HepG2 (cell line): ENCODE results near the gene TNFAIP1. TPM values are rescaled to one million over a fixed set of nuclear protein-coding genes. Genes with fewer than 3 reads are reported as not detected.

Experiments
- ATAC-seq: fragments of 200-7000 bp; cut with Tn5 transposase; 3 replicates; pipeline ENCODE4 v1.9.1; 2020; ENCODE audit warnings: mild to moderate bottlenecking, moderate library complexity
- BruUV-seq: library from RNA; stranded (reverse); fragments of 400-500 nt; replicated peaks from 2 replicates; lab custom pipeline; 2021; lab: Mats Ljungman, UMichigan
- CTCF ChIA-PET: fragments of 300-600 bp; formaldehyde crosslinking; extraction: SDS; loops from one replicate; lab custom pipeline; 2021; ENCODE audit warnings: low total read pairs, inconsistent platforms, low intra/inter-chr PET ratio; lab: Yijun Ruan, JAX
- POLR2A ChIA-PET: fragments of 350-600 bp; sonication (Branson Sonifier 250); formaldehyde crosslinking; loops from one replicate; lab custom pipeline; 2020; ENCODE audit warnings: antibody characterized with exemption, inconsistent platforms; lab: Yijun Ruan, JAX
- DNase-seq: peaks from one replicate; pipeline ENCODE4 v3.0.0-alpha.2; 2015; ENCODE audit warnings: low spot score
- FAIRE-seq: peaks from 3 replicates; lab custom pipeline; 2011; peaks lifted over from hg19 to GRCh38; lab: Jason Lieb, UNC
- H2AFZ ChIP-seq: one replicate; pipeline ENCODE4 v1.6.1; 2011; ENCODE audit warnings: low read length, inconsistent platforms
- H3K27ac ChIP-seq: fragments of 300-600 bp; 3 replicates; pipeline ENCODE4 v1.8.0; 2011; ENCODE audit warnings: mixed run types, mild to moderate bottlenecking, mixed read lengths, low read length, inconsistent platforms; ENCODE audit not compliant: insufficient read depth; ENCODE audit errors: extremely low read length
- H3K27me3 ChIP-seq, 2 experiments: fragments of 200-600 bp in 1 of 2; 2 replicates in 1 of 2; 3 replicates in 1 of 2; pipeline versions ENCODE4 v1.6.0 to v1.8.0; 2011; ENCODE audit warnings: low read length in 2 of 2, mild to moderate bottlenecking in 2 of 2, moderate library complexity in 2 of 2, inconsistent platforms in 1 of 2; ENCODE audit not compliant: insufficient read depth in 2 of 2, control insufficient read depth in 1 of 2
- H3K36me3 ChIP-seq, 2 experiments: fragments of 200-600 bp in 1 of 2; replicated peaks in 1 of 2; 2 replicates in 1 of 2; 3 replicates in 1 of 2; pipeline versions ENCODE4 v1.5.1 to v1.8.0; 2011; ENCODE audit warnings: low read length in 2 of 2, inconsistent platforms in 1 of 2; ENCODE audit not compliant: insufficient read depth in 2 of 2, control insufficient read depth in 1 of 2
- H3K4me1 ChIP-seq: 2 replicates; pipeline ENCODE4 v1.5.1; 2012; ENCODE audit warnings: low read length, inconsistent platforms; ENCODE audit not compliant: insufficient read depth
- H3K4me2 ChIP-seq: 2 replicates; pipeline ENCODE4 v1.6.0; 2011; ENCODE audit warnings: low read depth, low read length, inconsistent platforms
- H3K4me3 ChIP-seq, 3 experiments: fragments of 200-600 bp in 1 of 3; sonication (generic), shearing (Covaris generic) in 1 of 3; replicated peaks in 1 of 3; 2 replicates each; pipeline ENCODE4 v1.5.1; 2011 to 2016; ENCODE audit warnings: low read length in 3 of 3, inconsistent platforms in 2 of 3, low read depth in 2 of 3, mild to moderate bottlenecking in 2 of 3, control low read depth in 1 of 3, mixed read lengths in 1 of 3; ENCODE audit not compliant: insufficient read depth in 1 of 3
- H3K79me2 ChIP-seq: one replicate; pipeline ENCODE4 v1.6.1; 2011; ENCODE audit warnings: low read length, inconsistent platforms; ENCODE audit not compliant: insufficient read depth
- H3K9ac ChIP-seq: 2 replicates; pipeline ENCODE4 v1.6.0; 2011; ENCODE audit warnings: mild to moderate bottlenecking, low read depth, low read length, inconsistent platforms; ENCODE audit not compliant: insufficient read depth
- H3K9me3 ChIP-seq: 2 replicates; pipeline ENCODE4 v1.5.1; 2012; ENCODE audit warnings: mild to moderate bottlenecking, low read length
- H4K20me1 ChIP-seq: 2 replicates; pipeline ENCODE4 v1.6.0; 2011; ENCODE audit warnings: inconsistent platforms, mild to moderate bottlenecking, low read length, moderate library complexity; ENCODE audit not compliant: insufficient read depth
- BHLHE40 ChIP-seq: IDR thresholded peaks from 2 replicates; pipeline ENCODE4 v1.6.1; 2011; ENCODE audit warnings: low read length, improper control_type of control experiment
- KLF11 ChIP-seq: IDR thresholded peaks from 2 replicates; pipeline ENCODE4 v1.6.1; 2016; ENCODE audit warnings: missing compliant biosample characterization
- RBM22 ChIP-seq: fragments of 200-400 bp; formaldehyde crosslinking; optimal IDR thresholded peaks from 2 replicates; pipeline ENCODE3; 2017; ENCODE audit warnings: mild to moderate bottlenecking, low read length, moderate library complexity
- REXO4 ChIP-seq: sonication (generic); formaldehyde crosslinking; IDR thresholded peaks from 2 replicates; pipeline ENCODE4 v1.8.0; 2022; ENCODE audit warnings: missing genetic modification reagents, mild to moderate bottlenecking, borderline replicate concordance
- SALL1 ChIP-seq: sonication (generic); formaldehyde crosslinking; IDR thresholded peaks from 2 replicates; pipeline ENCODE4 v1.8.0; 2022; ENCODE audit warnings: mild to moderate bottlenecking, missing genetic modification reagents
- ZMAT3 ChIP-seq: sonication (generic); formaldehyde crosslinking; conservative IDR thresholded peaks from 2 replicates; pipeline ENCODE4 v1.7.0; 2021; ENCODE audit warnings: missing genetic modification reagents
- ZNF816 ChIP-seq: sonication (generic); formaldehyde crosslinking; IDR thresholded peaks from 2 replicates; pipeline ENCODE4 v1.8.0; 2022; ENCODE audit warnings: missing genetic modification reagents, mild to moderate bottlenecking, borderline replicate concordance
- WGBS: methylation state at CpG from one replicate; pipeline ENCODE4 v1.1.6; 2017; ENCODE audit warnings: low lambda C conversion rate; 5-methylcytosine and 5-hydroxymethylcytosine counted together
- in situ Hi-C: cut with HindIII; loops from 2 replicates; pipeline ENCODE4 v1.10.0; 2017; ENCODE audit warnings: low pct_unique_long_range_greater_than_20kb; ENCODE audit not compliant: extremely low pct_ligation_motif_present
- intact Hi-C: fragments of 100-400 bp; cut with micrococcal nuclease; formaldehyde crosslinking; loops from one replicate; pipeline ENCODE4 v1.10.0; 2022; ENCODE audit not compliant: unreplicated experiment
- polyA plus RNA-seq, 8 experiments: library from polyadenylated mRNA; depleted of rRNA in 3 of 8; stranded (reverse) in 7 of 8; unstranded in 1 of 8; fragments of >200 nt; fragmentation: Illumina TruSeq in 4 of 8; extraction: Trizol in 4 of 8; gene quantifications; 2 replicates each; pipeline versions ENCODE4 v1.2.1 to v1.2.3, GENCODE V29; 2011 to 2016; ENCODE audit warnings: low read depth in 4 of 8, missing spikeins in 1 of 8, mixed read lengths in 1 of 8; ENCODE audit not compliant: insufficient read depth in 1 of 8
- total RNA-seq, 5 experiments: library from RNA; depleted of rRNA; stranded (reverse); fragments of >200 nt; fragmentation: Illumina TruSeq; extraction: Trizol; gene quantifications; 2 replicates each; pipeline ENCODE4 v1.2.3, GENCODE V29; 2016; ENCODE audit warnings: low read depth in 1 of 5
- TF ChIP-seq, protein P1 (sequence below): sonication (generic); formaldehyde crosslinking; IDR thresholded peaks from 2 replicates; pipeline ENCODE4 v1.8.0; 2022; ENCODE audit warnings: missing genetic modification reagents, mild to moderate bottlenecking, borderline replicate concordance
- TF ChIP-seq, protein P2 (sequence below), 2 experiments: sonication (generic) in 1 of 2; formaldehyde crosslinking in 1 of 2; IDR thresholded peaks; 2 replicates each; pipeline versions ENCODE4 v1.5.1 to v1.6.1; 2011 to 2020; ENCODE audit warnings: borderline replicate concordance in 1 of 2, low read depth in 1 of 2, low read length in 1 of 2, mild to moderate bottlenecking in 1 of 2, missing genetic modification reagents in 1 of 2, moderate library complexity in 1 of 2
- TF ChIP-seq, protein P3 (sequence below): sonication (generic); formaldehyde crosslinking; IDR thresholded peaks from 2 replicates; pipeline ENCODE4 v1.5.0; 2020; ENCODE audit warnings: mild to moderate bottlenecking, missing genetic modification reagents

TNFAIP1 gene
- total and polyA plus RNA-seq, 2 of the 13 experiments (the other 11 are each of a cell fraction or from before 2014, with no cell fraction given): 17.5 to 40.6 TPM

DNA sequence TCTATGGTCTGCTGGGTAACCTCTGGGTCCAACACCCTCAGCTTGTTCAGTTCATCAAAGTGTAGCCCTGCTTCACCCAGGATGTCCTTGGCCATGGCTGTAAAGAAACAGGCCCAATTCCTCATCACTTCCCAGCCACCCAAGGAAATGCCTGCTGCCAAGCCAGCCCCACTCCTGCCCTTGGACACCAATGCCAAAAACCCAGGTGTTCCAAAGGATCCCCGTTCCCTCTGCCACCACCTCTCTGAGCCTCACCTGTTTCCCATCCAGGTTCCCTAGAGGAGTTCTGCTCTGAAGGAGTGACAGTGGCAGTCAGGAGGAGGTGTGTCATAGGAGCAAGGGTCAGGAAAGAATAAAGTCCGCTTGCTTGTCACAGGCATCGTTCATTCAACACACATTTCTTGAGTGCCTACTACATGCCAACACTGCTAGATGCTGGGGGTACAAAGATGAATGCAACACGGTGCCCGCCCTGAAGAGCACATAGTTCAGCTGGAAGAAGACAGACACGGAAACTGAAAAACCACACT is 3.6 kb upstream of the TNFAIP1 start:
- no peak overlapping the region for H3K27ac ChIP-seq
- CTCF ChIA-PET: no interaction called here
- intact Hi-C loops: no loop called here
- H2AFZ ChIP-seq: no peak overlapping the region
- H3K4me2 ChIP-seq: no peak overlapping the region
- DNase-seq: no peak
- 91% methylated on average over 6 of the region's 6 CpGs for WGBS
- H3K36me3 ChIP-seq: peaks cover 9 to 38% of the 10 kb centered on the region in 2 experiments
- peak; percentile 39 for TF ChIP-seq RBM22
- TF ChIP-seq, protein P1, sequence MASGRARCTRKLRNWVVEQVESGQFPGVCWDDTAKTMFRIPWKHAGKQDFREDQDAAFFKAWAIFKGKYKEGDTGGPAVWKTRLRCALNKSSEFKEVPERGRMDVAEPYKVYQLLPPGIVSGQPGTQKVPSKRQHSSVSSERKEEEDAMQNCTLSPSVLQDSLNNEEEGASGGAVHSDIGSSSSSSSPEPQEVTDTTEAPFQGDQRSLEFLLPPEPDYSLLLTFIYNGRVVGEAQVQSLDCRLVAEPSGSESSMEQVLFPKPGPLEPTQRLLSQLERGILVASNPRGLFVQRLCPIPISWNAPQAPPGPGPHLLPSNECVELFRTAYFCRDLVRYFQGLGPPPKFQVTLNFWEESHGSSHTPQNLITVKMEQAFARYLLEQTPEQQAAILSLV (CRISPR knock-in tag): no peak
- H3K9me3 ChIP-seq: no peaks in the 10 kb centered on the region
- H3K27me3 ChIP-seq: no peaks in the 10 kb centered on the region; a peak in 1 of 5 replicates
- ATAC-seq: no peak
- no TSS peak for BruUV-seq
- no peak overlapping the region for H3K9ac ChIP-seq
- H3K4me1 ChIP-seq: peaks cover 49% of the 10 kb centered on the region
- POLR2A ChIA-PET: no interaction called here
- no peaks in the 10 kb centered on the region for H4K20me1 ChIP-seq
- in situ Hi-C loops: no loop called here
- no peak overlapping the region for H3K4me3 ChIP-seq
- no peak for FAIRE-seq
- H3K79me2 ChIP-seq: peaks cover 42% of the 10 kb centered on the region

DNA sequence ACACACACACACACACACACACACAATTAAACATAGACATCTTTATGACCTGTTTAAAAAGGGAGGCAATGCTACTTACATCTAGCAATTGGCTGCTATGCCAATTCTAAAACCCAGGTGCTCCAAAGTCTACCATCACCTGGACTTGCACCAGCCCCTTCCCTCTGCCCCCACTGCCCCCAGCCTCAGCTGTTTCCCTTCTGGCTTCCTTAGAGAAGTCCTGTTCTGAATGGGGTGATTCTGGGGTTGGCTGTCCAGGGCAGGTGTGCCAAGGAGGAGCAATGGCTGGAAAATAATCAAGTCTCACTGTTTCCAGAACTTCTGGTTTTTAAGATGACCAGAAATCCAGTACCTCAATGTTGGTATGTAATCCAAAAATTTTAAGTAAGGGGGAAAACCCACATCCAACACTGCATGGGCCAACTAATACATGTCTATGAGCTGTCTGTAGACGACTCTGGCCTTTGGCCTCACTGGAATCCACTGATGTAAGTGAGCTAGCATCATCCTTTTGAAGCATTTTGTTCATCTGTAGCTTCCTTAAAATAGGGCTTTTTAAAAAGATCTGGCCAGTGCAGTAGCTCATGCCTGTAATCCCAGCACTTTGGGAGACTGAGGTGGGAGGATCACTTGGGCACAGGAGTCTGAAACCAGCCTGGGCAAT is 2.3 kb upstream of the TNFAIP1 start:
- FAIRE-seq (no peak), DNase-seq (no peak)
- BruUV-seq: no TSS peak
- TF ChIP-seq KLF11 (no peak), ZMAT3 (CRISPR knock-in tag) (no peak), ZNF816 (no peak), REXO4 (CRISPR knock-in tag) (no peak), BHLHE40 (no peak), SALL1 (CRISPR knock-in tag) (no peak)
- TF ChIP-seq, protein P2, sequence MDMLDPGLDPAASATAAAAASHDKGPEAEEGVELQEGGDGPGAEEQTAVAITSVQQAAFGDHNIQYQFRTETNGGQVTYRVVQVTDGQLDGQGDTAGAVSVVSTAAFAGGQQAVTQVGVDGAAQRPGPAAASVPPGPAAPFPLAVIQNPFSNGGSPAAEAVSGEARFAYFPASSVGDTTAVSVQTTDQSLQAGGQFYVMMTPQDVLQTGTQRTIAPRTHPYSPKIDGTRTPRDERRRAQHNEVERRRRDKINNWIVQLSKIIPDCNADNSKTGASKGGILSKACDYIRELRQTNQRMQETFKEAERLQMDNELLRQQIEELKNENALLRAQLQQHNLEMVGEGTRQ (IDR thresholded peaks at IDR 0.05; ENCODE audit: low read depth, low read length): no peak
- TF ChIP-seq, protein P2 (CRISPR knock-in tag; IDR thresholded peaks at IDR 0.05; ENCODE audit: borderline replicate concordance): no peak
- TF ChIP-seq, protein P3, sequence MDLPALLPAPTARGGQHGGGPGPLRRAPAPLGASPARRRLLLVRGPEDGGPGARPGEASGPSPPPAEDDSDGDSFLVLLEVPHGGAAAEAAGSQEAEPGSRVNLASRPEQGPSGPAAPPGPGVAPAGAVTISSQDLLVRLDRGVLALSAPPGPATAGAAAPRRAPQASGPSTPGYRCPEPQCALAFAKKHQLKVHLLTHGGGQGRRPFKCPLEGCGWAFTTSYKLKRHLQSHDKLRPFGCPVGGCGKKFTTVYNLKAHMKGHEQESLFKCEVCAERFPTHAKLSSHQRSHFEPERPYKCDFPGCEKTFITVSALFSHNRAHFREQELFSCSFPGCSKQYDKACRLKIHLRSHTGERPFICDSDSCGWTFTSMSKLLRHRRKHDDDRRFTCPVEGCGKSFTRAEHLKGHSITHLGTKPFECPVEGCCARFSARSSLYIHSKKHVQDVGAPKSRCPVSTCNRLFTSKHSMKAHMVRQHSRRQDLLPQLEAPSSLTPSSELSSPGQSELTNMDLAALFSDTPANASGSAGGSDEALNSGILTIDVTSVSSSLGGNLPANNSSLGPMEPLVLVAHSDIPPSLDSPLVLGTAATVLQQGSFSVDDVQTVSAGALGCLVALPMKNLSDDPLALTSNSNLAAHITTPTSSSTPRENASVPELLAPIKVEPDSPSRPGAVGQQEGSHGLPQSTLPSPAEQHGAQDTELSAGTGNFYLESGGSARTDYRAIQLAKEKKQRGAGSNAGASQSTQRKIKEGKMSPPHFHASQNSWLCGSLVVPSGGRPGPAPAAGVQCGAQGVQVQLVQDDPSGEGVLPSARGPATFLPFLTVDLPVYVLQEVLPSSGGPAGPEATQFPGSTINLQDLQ (CRISPR knock-in tag): no peak

More for the DNA sequence above, 2.3 kb upstream of the TNFAIP1 start:
- no CpG with 5 or more reads among the region's 1 CpG for WGBS
- intact Hi-C loops: no loop called here
- Histone ChIP-seq H3K79me2 (peaks cover 50% of the 10 kb centered on the region), H3K36me3 (peaks cover 8 to 25% of the 10 kb centered on the region in 2 experiments), H3K4me3 (no peak overlapping the region), H3K27me3 (no peaks in the 10 kb centered on the region; a peak in 1 of 5 replicates), H3K9me3 (no peaks in the 10 kb centered on the region), H4K20me1 (no peaks in the 10 kb centered on the region), H3K4me1 (peaks cover 55% of the 10 kb centered on the region), H3K4me2 (peak overlapping the region; percentile 96; the same call in 1 of the 2 replicates), H3K27ac (no peak overlapping the region), H2AFZ (no peak overlapping the region), H3K9ac (no peak overlapping the region)
- ChIA-PET POLR2A (interaction anchor here (1.4 to 1.6 kb wide), 2 partner anchors 12 to 24 kb away, joined by 3 to 6 read pairs; partner anchors contain the start of gene POLDIP2), CTCF (no interaction called here)
- no peak for ATAC-seq
- in situ Hi-C loops: no loop called here
